HG02885 (cell line): ENCODE results near the gene SPAG9.

Experiments used
- ATAC-seq: cut with Tn5 transposase; IDR thresholded peaks from one replicate; pipeline ENCODE4 v1.9.1; 2021; ENCODE audit warnings: mild to moderate bottlenecking; ENCODE audit not compliant: unreplicated experiment, poor library complexity

Gene SPAG9

DNA sequence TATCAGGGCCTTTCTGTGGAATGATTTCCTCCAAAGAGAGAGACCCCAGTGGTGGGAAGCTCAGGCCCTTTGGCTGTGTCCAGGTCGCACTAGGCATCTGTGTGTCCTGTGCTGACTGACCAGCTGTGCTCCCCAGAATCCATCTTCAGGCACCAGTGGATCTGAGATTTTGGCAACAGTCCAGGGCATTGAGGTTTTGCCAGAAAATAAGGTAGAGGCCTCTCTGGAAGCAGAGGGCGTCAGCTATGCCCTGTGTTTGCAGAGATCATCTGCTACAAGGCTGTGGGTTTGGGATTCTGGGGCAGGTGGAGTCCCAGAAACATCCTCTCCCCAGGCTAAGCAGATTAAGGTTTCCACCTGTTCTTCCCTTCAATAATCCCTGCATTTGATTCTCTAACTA is 197.1 kb downstream of the SPAG9 start:
- no peak for ATAC-seq

DNA sequence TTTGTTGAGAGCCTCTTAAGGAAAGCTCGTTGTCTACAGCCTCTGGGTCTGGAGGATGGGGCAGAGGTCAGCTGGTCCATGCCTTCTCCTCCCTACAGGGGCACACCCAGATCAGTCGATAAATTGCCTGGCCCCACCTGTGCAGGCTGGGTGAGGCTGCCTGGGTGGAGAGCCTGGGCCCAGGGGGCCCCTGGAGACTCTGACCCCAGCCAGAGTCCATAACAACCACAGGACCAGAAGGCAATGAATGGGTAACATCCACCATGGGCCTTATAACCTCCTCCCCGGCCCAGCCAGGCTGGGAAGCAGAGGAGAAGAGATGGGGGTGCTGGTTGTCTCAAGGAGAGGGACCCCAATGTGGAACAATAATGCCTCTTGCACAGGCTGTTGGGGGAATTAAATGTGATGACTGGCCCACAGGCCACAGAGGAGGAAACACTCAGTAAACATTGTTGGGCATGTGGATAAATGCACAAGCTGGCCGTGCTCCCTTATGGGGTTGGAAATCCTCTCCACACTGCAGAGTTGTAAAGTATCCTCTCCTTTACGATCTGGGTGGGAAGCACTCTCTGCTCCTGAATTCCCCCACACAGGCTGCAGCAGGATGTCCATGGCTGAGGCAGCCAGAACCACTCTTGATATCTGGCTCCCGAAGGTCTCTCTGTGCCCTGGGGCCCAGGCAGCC is 197.8 kb downstream of the SPAG9 start:
- no peak for ATAC-seq

DNA sequence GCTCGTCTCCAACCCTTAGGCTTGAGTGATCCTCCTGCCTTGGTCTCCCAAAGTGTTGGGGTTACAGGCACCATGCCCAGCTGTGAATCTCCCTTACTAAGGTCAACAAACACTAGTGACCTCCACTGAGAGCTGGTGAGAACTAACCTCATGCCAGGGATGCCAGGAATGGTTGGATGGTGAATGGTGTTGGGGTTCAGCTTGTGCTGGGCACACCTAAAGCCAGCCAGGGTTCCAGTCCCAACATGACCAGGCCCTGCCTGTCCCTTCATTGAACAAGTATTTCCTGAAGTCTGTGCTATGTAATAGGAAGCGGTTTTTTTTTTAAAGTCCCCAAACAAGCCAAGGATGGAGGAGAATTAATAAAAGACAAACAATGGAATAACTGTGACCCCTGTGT is 198.6 kb downstream of the SPAG9 start:
- no peak for ATAC-seq

DNA sequence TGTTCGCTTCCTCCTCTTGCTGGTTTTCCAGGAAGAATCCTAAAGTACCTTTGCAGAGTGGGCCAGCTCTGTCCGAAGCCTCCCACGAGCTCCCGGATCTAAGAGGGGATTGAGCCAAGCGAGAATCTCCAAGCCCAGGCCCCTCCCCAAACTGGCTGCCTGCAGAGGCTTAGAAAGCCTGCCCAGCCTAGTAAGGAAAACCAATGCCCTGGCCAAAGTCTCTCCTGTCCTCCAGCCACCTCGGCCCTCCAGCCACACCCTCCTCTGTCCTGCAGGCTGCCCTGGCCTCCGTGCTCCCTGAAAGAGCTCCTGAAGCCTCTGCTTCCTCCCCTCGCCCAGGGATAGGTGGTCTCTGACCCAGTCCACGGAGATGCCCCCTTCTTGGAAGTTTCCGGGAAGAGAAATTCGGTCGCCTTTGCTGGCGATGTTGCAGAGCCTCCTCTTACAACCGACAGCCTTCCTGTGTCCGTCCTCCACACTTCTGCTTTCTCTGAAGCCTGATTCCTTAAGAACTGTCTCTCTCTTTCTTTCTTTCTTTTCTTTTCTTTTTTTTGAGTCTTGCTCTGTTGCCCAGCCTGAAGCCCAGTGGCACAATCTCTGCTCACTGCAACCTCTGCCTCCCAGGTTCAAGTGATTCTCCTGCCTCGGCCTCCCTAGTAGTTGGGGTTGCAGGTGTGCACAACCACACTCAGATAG is 199.6 kb downstream of the SPAG9 start:
- ATAC-seq: no peak

DNA sequence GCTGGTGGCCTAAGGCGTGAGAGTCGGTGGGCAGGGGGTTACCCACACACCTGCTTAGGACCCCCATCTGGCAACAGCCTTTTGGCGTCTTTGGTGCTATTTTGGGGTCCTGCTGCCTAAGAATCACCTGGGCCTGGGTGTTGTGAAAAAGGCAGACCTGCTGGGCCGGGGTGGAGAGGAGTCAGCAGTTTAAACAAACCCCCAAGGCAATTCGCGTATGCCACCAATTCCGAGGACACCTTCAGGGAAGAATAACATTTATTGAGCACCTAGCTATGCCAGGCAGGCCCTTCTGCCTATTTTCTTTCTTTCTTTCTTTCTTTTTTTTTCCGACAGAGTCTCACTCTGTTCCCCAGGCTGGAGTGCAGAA is 200.6 kb downstream of the SPAG9 start:
- no peak for ATAC-seq

DNA sequence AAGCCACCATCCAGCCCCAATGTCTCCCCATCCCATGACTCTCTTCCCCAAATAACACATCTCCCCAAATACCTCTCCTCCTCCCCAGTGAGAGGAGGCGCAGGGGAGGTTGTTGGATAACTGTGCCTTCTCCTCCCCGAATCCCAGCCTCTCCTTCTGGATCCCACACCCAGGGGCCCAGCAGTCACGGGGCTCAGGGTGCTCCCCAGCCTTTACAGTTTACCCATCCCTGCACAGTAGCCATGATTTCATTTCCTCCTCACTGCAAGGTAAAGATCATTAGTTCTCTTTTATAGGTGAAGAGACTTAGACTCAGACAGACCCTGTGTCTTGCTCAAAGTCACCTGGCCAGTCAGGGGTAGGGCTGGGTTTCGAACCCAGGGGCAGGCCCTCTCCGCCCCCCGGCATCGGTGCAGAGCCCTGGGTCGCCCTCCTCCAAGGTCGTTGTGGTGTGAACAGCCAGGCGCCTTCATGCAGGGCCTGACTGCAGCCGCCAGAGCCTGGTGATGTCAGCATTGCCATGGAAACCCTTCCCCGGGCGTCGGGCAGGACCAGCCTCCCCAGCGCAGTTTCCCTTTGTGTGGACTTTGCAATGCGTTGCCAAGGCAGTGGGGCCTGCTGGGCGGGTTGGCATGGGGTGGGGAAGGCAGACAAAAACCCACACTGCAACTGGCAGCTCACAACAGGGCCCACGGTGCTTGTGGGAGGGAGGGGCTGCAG is 201.2 kb downstream of the SPAG9 start:
- ATAC-seq: no peak

DNA sequence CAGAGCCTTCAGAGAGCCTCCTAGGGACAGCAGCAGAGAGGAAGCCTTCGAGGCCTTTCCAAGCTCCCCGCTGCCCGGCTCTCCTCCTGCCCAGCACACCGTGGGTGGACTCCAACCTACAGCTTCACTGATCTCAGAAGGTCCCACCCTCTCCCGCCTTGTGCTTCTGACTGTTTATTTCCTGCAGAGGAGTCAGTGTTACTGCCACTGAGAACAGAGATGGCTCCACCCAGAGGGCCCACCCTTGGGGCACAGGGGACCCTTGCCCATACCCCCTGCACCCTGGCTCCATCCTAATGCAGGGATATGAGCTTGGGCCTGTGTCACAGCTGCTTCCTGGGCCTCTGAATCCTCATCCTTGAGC is 201.8 kb downstream of the SPAG9 start:
- ATAC-seq: no peak

DNA sequence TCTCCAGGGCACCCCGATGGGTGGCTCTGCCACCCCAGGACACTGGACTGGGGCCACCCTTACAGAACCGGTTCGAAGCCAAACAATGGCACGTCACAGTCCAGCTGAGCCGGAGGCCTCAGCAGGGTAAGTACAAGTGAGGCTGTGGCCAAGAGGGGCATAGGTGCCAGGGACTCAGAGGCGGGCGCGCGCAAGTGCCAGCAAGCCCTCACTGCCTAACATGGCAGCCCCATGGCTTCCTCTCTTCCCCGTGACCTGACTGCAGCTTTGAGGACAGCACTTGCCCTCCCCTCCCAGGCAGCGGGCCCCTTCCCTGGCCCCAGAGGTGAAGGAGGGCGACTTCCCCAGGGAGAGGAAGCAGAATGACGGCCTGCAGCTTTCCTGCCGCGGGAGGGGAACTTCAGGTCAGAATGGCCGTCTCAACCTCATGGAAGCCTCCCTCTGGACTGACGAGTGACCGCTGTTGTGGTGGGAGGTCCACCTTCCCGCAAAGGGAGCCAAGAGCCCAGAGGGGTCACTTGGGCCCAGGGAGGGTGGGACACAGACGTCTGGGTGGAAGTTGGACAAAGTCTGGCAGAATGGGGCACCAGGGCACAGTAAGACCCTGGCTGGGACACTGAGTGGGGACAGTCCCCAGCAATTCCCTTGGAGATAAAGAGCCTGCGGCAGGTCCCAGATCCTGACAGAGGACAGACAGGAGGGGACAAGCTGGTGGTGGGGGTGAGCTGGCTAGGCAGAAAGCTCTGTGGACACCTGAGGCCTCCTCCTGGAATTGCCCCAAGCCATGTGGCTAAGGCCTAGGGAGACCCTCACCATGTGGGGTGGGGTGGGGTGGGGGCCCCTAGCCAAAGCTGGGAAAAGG is 202.4 kb downstream of the SPAG9 start:
- no peak for ATAC-seq

DNA sequence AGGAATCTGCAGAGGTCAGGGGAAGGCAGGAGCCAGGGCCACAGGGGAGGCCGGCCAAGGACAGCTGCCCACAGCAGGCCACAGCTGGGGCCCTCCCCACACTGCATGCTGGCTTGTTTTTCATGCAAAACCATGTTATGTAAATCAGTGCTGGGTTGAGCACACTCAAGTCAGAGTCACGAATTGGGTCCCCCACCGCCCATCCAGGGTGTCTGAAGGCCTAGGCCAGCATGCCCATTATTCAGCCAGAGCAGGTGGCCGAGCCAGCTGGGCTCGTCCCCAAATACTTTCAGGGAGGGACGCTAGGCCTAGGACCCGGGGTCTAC is 203.3 kb downstream of the SPAG9 start:
- no peak for ATAC-seq

DNA sequence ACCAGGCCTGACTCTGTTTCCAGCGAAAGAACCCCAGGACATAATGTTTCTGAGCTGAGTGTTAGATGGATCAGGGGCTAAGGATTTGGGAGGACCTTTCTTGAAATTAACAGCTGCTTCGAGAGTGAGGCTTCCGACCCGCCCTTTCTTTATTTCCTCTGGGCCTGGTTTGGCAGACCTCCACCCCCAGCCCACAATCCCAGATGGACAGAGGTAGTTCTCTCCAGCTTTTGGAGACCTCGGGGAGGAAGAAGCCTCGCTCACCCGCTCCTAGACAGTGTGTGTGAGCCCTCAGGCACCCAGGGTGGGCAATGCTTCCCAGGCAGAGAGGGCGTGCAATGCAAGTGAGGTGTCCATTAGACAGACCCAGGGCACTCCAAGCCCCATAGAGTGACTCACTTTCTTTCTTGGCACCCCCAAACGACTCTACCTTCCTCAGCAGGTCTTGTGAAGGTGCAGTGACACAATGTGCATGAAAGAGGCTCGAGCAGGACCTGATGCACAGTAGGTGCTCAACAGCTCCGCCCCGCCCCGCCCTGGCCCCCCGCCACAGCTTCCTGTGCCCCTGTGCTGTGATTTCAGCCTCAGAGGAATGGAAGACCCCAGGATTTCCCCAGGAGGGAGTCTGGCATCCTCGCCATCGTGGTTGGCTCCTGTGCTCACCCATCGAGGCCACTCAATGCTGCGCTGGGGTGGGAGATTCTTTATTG is 203.8 kb downstream of the SPAG9 start:
- no peak for ATAC-seq

DNA sequence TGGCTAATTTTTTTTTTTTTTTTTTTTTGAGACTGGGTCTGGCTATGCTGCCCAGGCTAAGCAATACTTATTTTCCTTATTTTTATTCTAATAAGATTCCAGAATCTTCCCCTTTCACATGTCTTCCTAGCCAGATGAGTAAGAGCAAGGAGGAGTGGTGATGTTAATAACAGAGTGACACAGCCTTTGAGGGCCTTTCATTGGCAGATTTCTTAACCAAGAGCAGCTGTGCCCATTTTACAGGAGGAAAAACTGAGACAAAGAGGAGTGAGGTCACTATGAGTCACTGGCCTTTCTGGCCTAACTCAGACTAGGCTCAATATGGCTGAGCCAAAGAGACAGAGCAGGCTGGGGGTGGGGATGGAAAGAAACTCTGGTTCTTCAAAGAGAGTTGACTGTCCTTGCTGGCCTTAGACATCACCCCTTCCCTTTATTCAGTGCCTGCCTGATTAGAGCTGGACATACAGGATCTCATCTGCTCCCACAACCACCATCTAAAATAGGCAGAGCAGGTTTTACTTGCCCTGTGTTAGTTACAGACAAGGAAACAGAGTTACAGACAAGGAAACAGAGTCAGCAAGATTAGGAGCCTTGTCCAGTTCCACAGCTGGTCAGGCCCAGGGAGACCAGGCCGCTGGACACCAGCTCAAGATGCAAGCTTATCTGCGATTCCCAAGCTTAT is 204.5 kb downstream of the SPAG9 start:
- ATAC-seq: no peak

DNA sequence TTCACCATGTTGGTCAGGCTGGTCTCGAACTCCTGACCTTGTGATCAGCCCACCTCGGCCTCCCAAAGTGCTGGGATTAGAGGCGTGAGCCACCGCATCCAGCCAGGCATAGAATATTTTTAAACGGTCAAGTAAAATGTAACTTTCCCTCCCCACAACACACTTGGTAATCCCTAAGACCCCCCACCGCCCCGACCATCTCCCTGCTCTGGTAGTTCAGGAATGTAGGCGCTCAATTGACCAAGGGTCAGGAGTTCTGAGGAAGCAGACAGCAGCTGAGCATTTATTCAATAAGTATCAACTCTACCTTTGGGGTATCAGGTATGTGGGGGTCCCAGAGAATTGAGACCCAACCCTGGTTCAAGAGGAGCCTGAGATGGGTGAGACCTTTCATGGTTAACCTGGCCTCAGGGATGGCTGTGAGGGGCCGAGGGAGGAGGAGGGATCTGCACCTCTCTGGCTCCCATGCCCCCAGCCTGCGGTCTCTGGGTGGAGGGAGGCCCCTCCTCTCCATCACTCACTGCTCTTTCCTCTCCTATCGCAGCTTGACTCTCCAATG is 206.1 kb downstream of the SPAG9 start:
- ATAC-seq: no peak

DNA sequence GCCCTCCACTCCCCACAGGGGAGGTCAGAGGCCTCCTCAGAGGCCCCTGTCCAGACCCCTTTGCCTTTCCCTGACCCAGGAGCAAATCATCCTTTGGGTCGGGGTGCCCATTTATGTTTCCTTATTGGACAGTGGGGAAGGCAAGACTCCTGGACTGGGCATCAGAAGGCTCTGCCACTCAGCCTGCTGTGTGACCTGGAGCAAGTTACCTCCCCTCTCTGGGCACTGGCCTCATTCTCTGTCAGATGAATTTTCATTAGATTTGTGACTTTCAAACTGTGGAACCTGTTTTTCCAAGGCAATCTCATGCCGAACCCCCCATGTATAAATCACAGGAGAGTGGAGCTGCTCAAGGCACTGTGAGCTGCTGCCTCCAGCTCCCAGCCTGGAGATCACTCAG is 207.5 kb downstream of the SPAG9 start:
- no peak for ATAC-seq
